Left renal cortex interstitium (tissue), 4 donors: ENCODE data around the gene RGL1. TPM values are rescaled to one million over a fixed set of nuclear protein-coding genes. Genes with fewer than 3 reads are reported as not detected.
"Not testable (repeated sequence)": the region's sequence is repeated elsewhere in the genome, so short reads cannot be mapped to it uniquely, and the experiment has no call there.

ENCODE experiments used
- DNase-seq, 4 donors: peaks; one replicate each; pipeline ENCODE4 v3.0.0-alpha.2; 2013; ENCODE audit warnings: low read depth in 4 of 4, low spot score in 2 of 4, missing footprints in 1 of 4
- polyA plus RNA-seq, 4 donors: library from polyadenylated mRNA; unstranded; fragments of 120-200 nt; gene quantifications; one replicate each; pipeline ENCODE4 v1.2.1, GENCODE V29; 2013; ENCODE audit not compliant: insufficient read length in 4 of 4

The RGL1 gene
- 10 to 100 TPM; 49.2 to 58.2 (median 51.3) TPM for polyA plus RNA-seq

DNA sequence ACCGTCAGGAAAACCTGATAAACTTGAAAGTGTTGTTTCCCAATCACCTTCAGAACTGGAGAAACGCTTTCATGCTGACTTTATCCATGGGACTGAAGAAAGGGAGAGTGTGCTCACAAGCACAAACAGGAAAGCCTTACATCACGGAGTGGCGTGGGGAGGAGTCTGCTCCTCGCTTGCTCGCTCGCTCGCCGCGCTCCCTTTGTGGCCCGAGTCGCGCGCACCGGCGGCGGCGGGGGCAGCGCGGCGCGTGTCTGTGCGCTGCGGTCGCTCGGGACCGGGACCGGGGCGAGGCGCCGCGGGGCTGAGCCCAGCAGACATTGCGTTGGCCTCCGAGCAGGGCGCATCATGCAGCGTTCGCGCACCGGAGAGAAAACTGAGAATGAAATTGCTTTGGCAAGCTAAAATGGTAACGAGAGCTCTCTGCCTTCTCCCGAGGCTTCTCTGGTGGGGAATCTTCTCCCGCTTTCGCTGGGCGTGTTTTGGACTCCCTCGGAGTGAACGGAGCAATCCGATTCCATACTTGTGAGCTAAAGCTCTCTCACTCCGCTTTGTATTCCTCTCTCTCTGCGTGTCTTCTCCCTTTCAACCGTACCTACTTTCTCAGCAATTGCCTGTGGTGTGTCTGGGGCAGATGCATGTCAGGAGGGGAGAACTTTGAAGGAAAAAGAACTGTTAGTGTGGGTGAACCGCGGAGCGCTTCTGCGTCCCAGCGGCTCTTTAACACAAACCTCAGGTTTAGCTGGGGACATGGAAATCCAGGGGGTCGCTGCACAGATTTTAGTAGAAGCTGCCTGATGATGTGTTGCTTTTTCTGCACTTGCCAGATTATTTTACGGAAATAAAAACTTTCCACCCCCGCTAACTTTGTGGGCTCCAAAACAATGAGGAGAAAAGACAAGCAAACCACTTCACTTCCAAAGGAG is at the start of gene RGL1:
Gene RGL1, plus strand, starts transcription at position 205 of the 926 bp plus-strand sequence. Its CDS starts 178 bp downstream, at position 383.
- peak in 3 of 4 donors; percentile 68 to 78 (median 74) for DNase-seq

DNA sequence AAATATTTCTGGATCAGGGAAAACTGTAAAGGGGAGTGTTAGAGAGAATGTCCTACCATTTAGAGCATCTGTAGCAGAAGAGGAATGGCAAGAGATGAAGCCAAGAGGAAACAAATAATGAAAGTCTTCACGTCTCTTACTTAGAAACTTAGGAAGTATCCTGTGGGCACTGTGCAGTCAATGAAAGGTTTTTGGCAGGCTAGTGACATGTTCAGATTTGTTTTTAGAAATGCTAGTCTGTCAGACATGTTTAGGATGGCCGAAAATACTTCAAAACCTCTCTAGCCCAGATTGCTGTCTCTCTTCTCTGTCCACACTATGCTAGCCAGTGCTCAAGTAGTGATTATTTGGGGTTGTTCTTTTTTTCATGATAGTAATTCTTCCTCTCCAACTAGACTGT is 48.6 kb upstream of the RGL1 start:
- DNase-seq: no peak

DNA sequence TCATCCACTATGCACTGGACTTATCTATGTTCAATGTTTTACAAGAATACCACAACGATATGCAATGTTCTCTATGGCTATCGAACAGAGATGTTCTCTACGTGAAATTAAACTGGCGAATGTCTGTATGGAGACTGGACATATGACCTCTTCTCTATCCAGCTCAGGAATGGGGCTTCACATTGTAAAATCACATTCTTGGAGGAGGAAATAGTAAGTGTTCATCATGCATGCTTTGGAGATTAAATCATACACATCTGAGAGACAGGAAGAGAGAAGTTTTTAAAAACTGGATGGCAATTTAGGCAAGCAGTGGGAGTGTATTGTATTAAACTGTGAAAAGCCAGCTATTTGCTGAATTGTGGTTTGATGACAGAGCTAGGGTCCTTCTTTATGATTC is 47.9 kb upstream of the RGL1 start:
- DNase-seq: no peak

DNA sequence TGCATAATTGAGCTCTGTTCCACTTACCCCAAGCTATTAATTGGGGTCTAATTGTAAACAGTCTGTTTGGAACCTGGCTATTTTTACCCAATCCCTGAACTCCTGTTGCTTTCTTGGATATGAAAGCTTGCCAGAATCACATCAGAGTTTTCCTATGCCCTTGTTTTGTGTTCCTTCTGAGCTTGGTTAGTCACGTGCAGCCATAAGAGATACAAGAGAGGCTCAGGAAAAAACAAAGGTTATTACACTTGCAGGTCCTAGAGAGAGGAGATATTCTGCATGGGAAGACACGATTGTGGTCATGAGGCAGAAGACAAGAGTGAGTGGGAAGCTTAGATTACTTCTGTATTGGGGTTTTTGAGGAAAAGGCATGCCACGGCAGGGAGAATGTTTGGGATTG is 46.0 kb upstream of the RGL1 start:
- DNase-seq: no peak

DNA sequence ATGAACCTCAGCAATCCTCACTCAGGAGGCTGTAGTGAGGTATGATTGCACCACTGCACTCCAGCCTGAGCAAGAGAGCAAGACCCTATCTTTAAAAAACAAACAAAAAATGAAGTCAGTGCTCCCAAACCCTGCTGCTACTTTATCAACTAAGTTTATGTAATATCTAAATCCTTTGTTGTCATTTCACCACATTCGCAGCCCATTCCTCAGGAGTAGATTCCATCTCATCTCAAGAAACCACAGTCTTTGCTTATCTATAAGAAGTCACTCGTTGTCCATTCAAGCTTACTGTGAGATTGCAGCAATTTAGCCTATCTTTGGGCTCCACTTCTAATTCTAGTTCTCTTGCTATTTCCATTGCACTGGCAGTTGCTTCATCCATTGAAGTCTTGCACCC is 44.3 kb upstream of the RGL1 start:
- no peak for DNase-seq

DNA sequence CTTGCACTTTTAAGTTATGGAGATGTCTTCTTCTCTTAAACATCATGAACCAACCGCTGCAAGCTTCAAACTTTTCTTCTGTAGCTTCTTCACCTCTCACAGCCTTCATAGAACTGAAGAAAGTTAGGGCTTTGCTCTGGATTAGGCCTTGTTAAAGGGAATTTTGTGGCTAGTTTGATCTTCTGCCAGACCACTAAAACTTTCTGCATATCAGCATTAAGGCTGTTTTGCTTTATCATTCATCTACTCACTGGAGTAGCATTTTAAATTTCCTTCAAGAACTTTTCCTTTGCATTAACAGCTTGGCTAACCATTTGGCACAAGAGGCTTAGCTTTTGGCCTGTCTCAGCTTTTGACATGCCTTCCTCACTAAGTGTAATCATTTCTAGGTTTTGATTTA is 43.0 kb upstream of the RGL1 start:
- no peak for DNase-seq

DNA sequence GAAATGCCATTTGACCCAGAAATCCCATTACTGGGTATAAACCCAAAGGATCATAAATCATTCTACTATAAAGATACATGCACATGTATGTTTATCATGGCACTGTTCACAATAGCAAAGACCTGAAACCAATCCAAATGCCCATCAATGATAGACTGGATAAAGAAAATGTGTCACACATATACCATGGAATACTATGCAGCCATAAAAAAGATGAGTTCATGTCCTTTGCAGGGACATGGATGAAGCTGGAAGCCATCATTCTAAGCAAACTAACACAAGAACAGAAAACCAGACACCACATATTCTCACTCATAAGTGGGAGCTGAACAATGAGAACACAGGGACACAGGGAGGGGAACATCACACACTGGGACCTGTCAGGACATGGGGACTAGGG is 42.1 kb upstream of the RGL1 start:
- DNase-seq: not testable (repeated sequence)

DNA sequence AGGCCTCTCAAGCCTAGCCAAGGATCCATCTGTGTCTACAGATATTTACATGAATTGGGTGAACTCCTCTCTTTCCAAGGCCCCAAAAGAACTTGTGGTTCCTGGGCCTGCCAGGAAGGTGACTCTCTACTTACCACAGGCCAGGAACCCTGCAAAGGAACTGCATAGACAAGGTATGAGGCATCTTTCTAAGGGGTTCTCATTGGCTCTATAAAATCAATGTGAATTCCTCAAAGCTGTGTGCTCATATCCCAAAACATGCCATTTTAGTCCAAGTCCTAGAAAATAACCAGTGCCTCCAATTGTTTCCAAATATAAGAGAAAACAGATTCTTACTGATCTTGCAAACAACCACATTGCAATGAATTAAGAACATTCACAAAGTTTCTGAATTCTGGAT is 39.9 kb upstream of the RGL1 start:
- no peak for DNase-seq

DNA sequence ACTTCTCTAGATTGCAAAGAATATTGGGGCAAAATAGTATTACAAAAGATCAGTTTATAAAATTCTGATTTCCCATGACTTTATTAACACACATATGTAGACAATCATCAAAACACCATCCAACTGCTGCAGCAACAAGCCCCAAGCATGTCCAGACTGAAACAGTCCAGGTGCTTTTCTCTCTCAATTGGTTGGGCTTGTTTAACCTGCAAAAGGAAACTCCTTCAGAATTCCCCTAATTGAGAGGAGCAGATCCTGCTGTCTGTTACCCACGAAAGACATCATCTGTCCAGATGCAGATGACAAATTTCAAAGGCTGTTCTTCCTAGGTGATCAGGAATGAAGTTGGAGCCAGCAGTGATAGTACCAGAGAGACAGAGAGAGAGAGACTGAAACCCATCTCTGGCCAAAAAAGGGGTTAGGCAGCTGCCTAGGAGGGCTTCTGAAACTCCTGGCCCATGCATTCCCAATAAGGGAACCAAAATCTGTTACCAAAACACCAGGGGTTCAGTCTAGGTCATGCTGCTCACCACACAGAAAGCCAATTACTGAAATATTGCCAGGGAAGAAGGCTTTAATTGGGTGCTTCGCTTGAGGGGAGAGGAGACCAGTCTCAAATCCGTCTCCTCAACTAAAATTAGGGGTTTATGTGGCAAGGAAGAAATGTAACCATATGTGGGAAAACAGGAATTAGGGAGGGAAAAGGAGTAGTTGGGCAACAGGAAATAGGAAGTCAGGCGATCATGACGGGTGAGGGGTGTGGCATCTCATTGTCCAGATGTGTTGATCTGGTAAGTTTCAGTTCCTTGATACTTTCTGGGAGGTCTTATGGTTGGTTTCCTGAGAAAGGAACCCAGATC is 34.7 kb upstream of the RGL1 start:
- DNase-seq: no peak

DNA sequence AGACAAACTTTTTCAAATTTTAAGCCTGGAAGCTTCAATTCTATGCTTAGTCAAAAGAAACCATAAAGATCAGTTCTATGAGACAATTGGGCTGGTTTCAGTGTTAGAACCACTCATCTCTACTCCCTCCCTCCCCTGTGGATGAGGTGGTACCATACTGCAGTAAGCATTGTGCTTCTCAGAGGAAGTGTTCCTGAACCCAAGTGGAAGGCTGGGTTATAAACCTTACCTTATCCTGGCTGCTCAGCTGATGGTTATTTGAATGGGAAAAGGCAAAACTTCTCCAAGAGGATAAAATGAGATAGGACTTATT is 34.1 kb upstream of the RGL1 start:
- DNase-seq: no peak

DNA sequence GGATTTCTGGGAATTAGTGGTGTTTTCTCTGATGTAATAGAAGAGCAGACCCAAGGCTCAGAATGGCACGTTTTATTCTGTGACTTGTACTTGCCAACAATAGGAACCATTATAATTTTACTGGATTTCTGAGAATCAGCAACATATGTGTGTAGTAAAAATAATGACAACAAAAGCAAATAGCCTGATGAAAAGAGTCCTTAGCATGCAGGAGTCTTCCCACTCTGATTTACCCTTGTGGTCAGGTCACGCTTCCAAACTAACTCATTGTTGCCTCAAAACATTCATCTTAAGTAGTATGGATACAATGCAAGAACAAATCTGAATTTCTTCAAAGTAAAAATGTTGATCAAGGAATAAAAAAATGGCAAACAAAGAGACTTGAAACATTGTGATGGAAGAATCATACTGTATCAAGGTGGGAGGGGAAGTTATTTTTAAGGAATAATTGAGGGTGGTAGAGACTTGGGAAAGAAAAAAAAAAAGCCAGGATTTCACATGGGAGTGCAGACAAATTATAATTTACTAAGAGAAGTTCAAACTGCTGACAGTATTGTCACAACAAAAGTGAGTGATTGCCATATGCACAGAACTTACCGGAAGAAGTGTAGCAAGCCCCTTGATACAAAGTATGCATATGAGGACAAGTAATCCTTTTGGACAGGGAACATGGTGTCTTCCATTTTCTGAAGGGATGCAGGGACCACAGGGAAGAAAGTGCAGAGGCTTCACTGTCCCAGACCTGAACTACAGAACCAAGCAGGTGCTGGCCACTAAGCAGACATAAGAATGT is 31.2 kb upstream of the RGL1 start:
- no peak for DNase-seq

DNA sequence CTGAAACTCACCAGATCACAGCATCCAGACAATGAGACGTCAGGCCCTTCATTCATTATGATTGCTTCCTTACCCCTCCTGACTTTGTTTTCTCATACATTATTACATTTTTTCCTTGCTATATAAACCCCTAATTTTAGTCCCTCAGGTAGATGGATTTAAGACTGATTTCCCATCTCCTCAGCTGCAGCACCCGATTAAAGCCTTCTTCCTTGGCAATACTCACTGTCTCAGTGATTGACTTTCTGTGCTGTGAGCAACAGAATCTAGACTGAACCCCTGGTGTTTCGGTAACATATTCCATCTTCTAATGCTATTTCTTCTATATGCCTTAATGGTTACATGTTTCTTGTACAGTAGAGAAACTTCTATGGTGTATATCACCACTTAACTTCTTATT is 30.0 kb upstream of the RGL1 start:
- DNase-seq: no peak

DNA sequence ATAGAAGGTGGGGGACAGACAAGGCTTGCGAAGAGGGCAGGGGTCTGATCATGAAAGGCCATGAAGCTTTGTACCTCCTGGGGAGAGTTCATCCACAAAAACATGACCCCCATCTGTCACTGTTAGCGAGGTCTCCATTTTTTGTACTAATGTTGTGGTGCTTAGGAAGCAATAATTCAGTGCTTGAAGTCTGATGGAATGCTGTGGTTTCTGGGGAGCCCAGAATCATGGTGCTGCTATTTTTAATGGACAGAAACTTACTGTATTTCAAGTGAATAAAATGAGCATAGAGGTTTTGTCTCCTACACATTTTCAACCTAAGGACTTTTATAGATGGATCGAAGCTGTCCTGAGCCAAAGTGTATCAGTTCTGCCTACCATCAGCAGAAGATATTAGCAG is 28.2 kb upstream of the RGL1 start:
- DNase-seq: no peak

DNA sequence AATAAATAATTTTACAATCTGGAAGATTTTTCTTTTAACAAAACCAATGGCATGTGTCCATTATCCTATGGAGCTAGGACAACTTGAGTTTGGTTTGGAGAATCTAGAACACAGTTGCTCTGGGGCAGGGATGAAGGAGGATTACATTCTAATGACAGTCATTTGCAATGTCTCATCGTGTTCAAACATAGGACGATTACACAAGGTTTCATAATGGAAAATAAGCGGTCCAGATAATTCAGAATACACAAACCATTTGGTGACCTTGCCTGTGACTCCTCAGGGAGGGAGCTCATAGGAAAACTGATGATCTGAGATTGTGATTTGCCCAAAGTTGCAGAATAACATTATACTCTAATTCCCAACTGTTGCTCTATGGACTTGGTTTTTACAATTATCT is 27.6 kb upstream of the RGL1 start:
- no peak for DNase-seq

DNA sequence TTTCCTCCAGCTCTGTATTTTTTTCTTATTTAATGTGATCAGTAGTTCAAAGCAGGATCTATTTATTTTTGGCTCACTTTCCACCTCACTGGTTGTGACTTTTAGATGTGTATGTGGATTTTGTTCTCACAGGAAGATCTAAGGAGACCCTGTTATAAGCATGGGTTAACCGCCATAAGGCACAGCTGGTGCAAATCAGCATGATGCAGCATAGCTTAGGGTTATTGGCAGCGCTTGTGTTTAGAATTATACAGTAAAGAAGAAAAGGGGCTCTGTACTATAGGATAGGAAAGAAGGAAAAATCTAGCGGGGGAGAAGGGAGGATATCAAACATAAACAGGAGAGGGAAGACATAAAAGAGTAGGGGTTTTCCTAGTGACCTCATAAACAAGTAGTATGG is 26.9 kb upstream of the RGL1 start:
- DNase-seq: no peak

DNA sequence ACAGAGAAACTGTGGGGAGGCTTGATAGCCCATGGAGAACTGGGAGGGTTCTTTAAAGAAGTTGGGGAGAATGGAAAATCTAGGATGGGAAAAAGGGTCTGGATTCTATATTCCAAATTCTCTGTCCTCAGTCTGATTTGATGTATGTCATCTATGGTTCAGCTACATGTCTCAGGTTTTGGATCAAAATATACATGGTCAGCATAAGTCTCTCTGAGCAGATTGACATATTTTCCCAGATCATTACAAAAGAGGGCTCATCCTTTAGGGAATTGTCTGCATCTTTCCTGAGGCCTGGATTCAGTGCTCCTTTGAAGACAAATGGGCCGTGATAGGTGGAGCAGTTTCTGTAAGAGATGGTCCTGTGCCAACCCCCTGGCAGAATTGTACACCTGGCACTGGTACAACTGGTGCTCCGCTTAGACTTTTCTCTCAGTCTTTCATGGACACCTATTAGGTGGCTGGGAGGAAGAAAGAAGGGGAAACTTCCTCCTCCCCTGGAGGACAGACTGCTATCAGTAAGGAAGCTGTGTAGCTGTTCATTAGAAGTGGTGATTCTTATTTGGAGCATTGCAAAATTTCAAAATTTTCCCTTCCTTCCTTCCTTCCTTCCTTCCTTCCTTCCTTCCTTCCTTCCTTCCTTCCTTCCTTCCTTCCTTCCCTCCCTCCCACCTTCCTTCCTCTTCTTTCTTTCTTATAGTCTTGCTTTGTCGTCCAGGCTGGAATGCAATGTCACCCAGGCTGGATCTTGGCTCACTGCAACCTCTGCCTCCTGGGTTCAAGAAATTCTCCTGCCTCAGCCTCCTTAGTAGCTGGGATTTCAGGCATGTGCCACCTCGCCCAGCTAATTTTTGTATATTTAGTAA is 26.1 kb upstream of the RGL1 start:
- DNase-seq: no peak

DNA sequence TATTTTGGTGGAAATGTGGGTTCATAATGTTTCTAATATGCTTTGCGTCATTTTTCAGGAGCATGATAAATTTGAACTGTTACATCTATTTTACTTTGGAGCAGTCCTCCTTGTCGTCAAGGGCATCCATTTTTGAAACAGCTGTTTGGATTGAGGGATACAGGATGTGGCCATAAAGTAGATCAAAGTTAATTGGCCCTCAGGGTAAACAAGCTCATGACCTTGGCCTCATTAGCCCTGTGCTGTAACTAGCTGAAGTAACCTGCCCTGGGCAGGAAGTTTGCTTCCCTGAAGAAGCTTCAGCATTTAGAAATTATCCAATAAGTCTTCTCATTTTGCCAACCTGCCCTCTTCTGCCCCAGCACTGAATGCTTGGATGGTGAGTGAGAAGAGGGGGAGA is 24.8 kb upstream of the RGL1 start:
- no peak for DNase-seq

DNA sequence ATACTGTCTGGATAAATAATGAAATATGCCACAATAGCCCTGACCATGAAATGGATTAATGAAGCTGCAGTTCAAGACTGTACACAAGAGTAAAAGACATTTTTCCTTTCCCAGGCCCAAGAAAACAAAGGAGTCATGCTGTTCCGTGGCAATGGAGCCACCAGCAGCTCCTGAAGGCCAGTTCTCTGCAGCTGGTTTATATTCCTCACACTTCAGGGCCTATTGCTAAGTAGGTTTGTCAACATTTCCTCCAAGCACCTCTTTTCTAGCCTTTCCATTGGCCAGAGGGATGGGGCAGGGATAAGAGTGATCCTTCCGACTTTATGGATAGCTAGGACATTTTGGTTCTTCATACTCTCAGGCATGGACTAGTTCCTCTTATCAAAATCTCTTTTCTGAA is 24.2 kb upstream of the RGL1 start:
- DNase-seq: no peak

DNA sequence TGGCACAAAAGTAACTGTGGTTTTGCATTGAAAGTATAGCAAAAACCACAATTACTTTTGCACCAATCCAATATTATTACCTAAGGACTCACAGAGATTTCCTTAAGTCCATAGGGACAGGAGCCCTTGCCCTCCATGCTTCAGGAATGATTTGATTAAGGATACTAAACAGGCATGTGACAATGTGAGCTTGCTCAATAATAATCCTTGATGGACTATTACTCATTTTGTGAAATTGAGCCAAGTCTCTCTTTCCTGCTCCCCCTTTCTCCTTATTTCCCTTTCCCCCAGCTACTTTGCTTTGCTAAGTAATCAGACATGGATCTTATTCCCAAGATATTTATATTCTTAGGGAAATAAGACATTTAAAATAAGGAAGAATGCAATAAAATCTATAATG is 21.6 kb upstream of the RGL1 start:
- DNase-seq: no peak
